Measurements from ENCODE around the gene PLEKHO1. TPM values are rescaled to one million over a fixed set of nuclear protein-coding genes. Genes with fewer than 3 reads are reported as not detected.
"Not testable (repeated sequence)": the region's sequence is repeated elsewhere in the genome, so short reads cannot be mapped to it uniquely, and the experiment has no call there.

Gene PLEKHO1
- total RNA-seq, 2 experiments from 2014 or later = 138 to 154 TPM

GRCh38 chr1:150178548-150178947, 28.8 kb downstream of the PLEKHO1 start:
- Mint-ChIP-seq H3K36me3 (ENCODE audit: low read depth) (no peaks in the 10 kb centered on the region), H3K4me3 (no peak overlapping the region), H3K4me1 (ENCODE audit: low read depth) (peaks cover 6% of the 10 kb centered on the region), H3K9me3 (ENCODE audit: insufficient read depth) (no peaks in the 10 kb centered on the region), H3K27me3 (ENCODE audit: low read depth) (peaks cover 2% of the 10 kb centered on the region), H3K27ac (no peak overlapping the region)
- no peak for ATAC-seq
- ChIA-PET CTCF (interaction anchor here (1.2 to 2.9 kb wide), 6 partner anchors 8 to 290 kb away, joined by 3 to 18 read pairs (median 6); no protein-coding TSS in a partner anchor), POLR2A (interaction anchor here (1.8 kb wide), 1 partner anchor 291 kb away, joined by 6 read pairs; a partner anchor contains a TSS)
- no peak for DNase-seq

DNA sequence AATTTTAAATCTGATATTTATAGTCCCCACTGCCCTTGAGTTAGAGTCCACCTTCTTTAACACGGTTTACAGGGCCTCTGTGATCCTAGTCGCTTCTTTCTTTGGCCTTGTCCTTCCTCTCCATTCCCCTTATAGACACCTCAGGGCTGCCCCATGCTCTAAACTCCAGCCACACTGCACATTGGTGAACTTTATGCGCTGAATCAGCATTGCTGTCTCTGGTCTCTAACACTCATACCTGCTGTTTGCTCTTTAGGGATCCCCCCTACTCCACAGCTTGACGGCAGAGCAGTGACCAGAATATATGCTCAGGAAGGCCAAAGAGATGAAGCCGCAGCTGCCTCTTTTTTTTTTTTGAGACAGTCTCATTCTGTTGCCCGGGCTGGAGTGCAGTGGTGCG, 30.2 kb downstream of the PLEKHO1 start:
- no peak for ATAC-seq
- no peaks in the 10 kb centered on the region for H3K36me3 Mint-ChIP-seq (ENCODE audit: low read depth)
- ChIA-PET CTCF (interaction anchor here (1.5 kb wide), 1 partner anchor 291 kb away, joined by 3 read pairs; no protein-coding TSS in a partner anchor), POLR2A (no interaction called here)
- H3K4me1 Mint-ChIP-seq (ENCODE audit: low read depth) = peaks cover 6% of the 10 kb centered on the region
- H3K27ac Mint-ChIP-seq = no peak overlapping the region
- H3K4me3 Mint-ChIP-seq = no peak overlapping the region
- no peak for DNase-seq
- H3K27me3 Mint-ChIP-seq (ENCODE audit: low read depth) = peaks cover 2% of the 10 kb centered on the region
- no peaks in the 10 kb centered on the region for H3K9me3 Mint-ChIP-seq (ENCODE audit: insufficient read depth)

DNA sequence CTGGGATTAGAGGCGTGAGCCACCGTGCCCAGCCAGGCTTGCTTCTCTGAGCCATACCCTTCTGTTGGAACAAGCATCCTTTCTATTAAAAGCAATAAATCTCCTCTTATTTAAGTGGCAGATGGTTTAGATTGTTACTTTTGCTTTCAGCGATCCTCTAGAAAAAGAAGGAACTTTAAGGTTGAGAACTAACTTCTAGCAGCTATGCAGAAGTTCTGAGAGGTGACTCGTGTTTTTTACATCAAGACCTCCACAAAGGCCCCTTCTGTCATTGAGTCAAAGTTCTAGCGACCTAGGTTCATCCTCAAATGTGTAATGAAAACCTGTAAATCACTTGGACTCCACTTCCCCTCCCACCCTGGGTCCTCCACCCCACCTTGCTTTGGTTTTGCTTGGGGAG, 30.8 kb downstream of the PLEKHO1 start:
- DNase-seq = no peak
- Mint-ChIP-seq H3K27ac (no peak overlapping the region), H3K4me1 (ENCODE audit: low read depth) (peaks cover 6% of the 10 kb centered on the region), H3K27me3 (ENCODE audit: low read depth) (peaks cover 2% of the 10 kb centered on the region), H3K36me3 (ENCODE audit: low read depth) (no peaks in the 10 kb centered on the region), H3K4me3 (no peak overlapping the region), H3K9me3 (ENCODE audit: insufficient read depth) (no peaks in the 10 kb centered on the region)
- ATAC-seq = no peak
- ChIA-PET POLR2A (no interaction called here), CTCF (no interaction called here)

- ChIA-PET POLR2A (no interaction called here), CTCF (interaction anchor here (1.0 to 2.4 kb wide), 2 partner anchors 110 to 220 kb away, joined by 6 to 10 read pairs; no protein-coding TSS in a partner anchor)
- Mint-ChIP-seq H3K36me3 (ENCODE audit: low read depth) (no peaks in the 10 kb centered on the region), H3K4me3 (no peak overlapping the region), H3K27me3 (ENCODE audit: low read depth) (no peaks in the 10 kb centered on the region), H3K4me1 (ENCODE audit: low read depth) (peaks cover 13% of the 10 kb centered on the region), H3K27ac (no peak overlapping the region), H3K9me3 (ENCODE audit: insufficient read depth) (no peaks in the 10 kb centered on the region)
- ATAC-seq (no peak), DNase-seq (no peak)
These were observed 32.5 kb downstream of the PLEKHO1 start for GRCh38 chr1:150182247-150182646.

GRCh38 chr1:150183061-150183460, 33.3 kb downstream of the PLEKHO1 start:
- ChIA-PET CTCF (interaction anchor here (2.4 kb wide), 1 partner anchor 221 kb away, joined by 10 read pairs; no protein-coding TSS in a partner anchor), POLR2A (no interaction called here)

GRCh38 chr1:150185481-150185880, 35.8 kb downstream of the PLEKHO1 start:
- POLR2A ChIA-PET = interaction anchor here (0.6 kb wide), 1 partner anchor 305 kb away, joined by 5 read pairs; no protein-coding TSS in a partner anchor
- H3K27ac Mint-ChIP-seq = no peak overlapping the region

More at GRCh38 chr1:150183061-150183460, 33.3 kb downstream of the PLEKHO1 start:
- Mint-ChIP-seq H3K9me3 (ENCODE audit: insufficient read depth) (no peaks in the 10 kb centered on the region), H3K27ac (no peak overlapping the region), H3K4me1 (ENCODE audit: low read depth) (peaks cover 21% of the 10 kb centered on the region), H3K36me3 (ENCODE audit: low read depth) (no peaks in the 10 kb centered on the region), H3K4me3 (no peak overlapping the region), H3K27me3 (ENCODE audit: low read depth) (no peaks in the 10 kb centered on the region)
- DNase-seq (no peak), ATAC-seq (no peak)

DNA sequence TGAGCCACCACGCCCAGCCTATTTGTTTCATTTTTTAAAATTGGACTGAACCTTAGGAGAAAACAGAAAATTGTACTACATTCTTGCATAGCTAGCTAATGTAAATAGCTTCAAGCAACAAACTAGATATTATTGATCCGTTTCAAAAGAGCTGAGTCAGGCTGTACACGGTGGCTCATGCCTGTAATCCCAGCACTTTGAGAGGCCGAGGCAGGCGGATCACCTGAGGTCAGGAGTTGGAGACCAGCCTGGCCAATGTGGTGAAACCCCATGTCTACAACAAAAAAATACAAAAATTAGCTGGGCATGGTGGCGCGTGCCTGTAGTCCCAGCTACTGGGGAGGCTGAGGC, 36.7 kb downstream of the PLEKHO1 start:
- H3K9me3 Mint-ChIP-seq (ENCODE audit: insufficient read depth); H3K36me3 Mint-ChIP-seq (ENCODE audit: low read depth); DNase-seq; H3K27ac Mint-ChIP-seq; H3K27me3 Mint-ChIP-seq (ENCODE audit: low read depth); ATAC-seq; H3K4me3 Mint-ChIP-seq: not testable (repeated sequence)
- H3K4me1 Mint-ChIP-seq (ENCODE audit: low read depth) = peaks cover 21% of the 10 kb centered on the region
- ChIA-PET CTCF (interaction anchor here (0.7 to 5.0 kb wide), 40 partner anchors 9 to 302 kb away, joined by 3 to 101 read pairs (median 6); partner anchors contain the start of genes RPRD2 and VPS45), POLR2A (interaction anchor here (0.9 to 1.9 kb wide), 3 partner anchors 23 to 299 kb away, joined by 3 to 35 read pairs (median 5); a partner anchor contains a TSS)

More at GRCh38 chr1:150185481-150185880, 35.8 kb downstream of the PLEKHO1 start:
- Mint-ChIP-seq H3K36me3 (ENCODE audit: low read depth) (no peaks in the 10 kb centered on the region), H3K9me3 (ENCODE audit: insufficient read depth) (no peaks in the 10 kb centered on the region), H3K4me3 (no peak overlapping the region), H3K4me1 (ENCODE audit: low read depth) (peaks cover 21% of the 10 kb centered on the region), H3K27me3 (ENCODE audit: low read depth) (no peaks in the 10 kb centered on the region)
- CTCF ChIA-PET = interaction anchor here (1.0 to 5.0 kb wide), 7 partner anchors 14 to 297 kb away, joined by 3 to 101 read pairs (median 34); a partner anchor contains a TSS
- DNase-seq = no peak
- no peak for ATAC-seq

GRCh38 chr1:150186789-150187559, 37.3 kb downstream of the PLEKHO1 start:
- CTCF ChIA-PET = interaction anchor here (0.6 to 5.0 kb wide), 60 partner anchors 9 to 302 kb away, joined by 3 to 101 read pairs (median 5); partner anchors contain the start of genes RPRD2 and VPS45
- no peaks in the 10 kb centered on the region for H3K36me3 Mint-ChIP-seq (ENCODE audit: low read depth)
- H3K9me3 Mint-ChIP-seq (ENCODE audit: insufficient read depth) = no peaks in the 10 kb centered on the region
- POLR2A ChIA-PET = interaction anchor here (0.6 to 1.9 kb wide), 8 partner anchors 24 to 338 kb away, joined by 3 to 35 read pairs (median 3); a partner anchor contains a TSS
- H3K4me1 Mint-ChIP-seq (ENCODE audit: low read depth) = peaks cover 15% of the 10 kb centered on the region
- no peaks in the 10 kb centered on the region for H3K27me3 Mint-ChIP-seq (ENCODE audit: low read depth)
- H3K27ac Mint-ChIP-seq = peak overlapping the region; percentile 68
- H3K4me3 Mint-ChIP-seq = peak overlapping the region; percentile 1
- ATAC-seq (peak; percentile 79), DNase-seq (peak; percentile 44)

- Mint-ChIP-seq H3K9me3 (ENCODE audit: insufficient read depth) (no peaks in the 10 kb centered on the region), H3K4me1 (ENCODE audit: low read depth) (peaks cover 15% of the 10 kb centered on the region), H3K27me3 (ENCODE audit: low read depth) (no peaks in the 10 kb centered on the region), H3K4me3 (no peak overlapping the region), H3K36me3 (ENCODE audit: low read depth) (no peaks in the 10 kb centered on the region), H3K27ac (no peak overlapping the region)
- ATAC-seq (peak; percentile 61), DNase-seq (no peak)
- CTCF ChIA-PET = interaction anchor here (0.6 to 5.0 kb wide), 46 partner anchors 8 to 299 kb away, joined by 3 to 101 read pairs (median 6); partner anchors contain the start of genes RPRD2 and VPS45
- POLR2A ChIA-PET = interaction anchor here (0.6 to 1.9 kb wide), 5 partner anchors 26 to 308 kb away, joined by 3 to 35 read pairs (median 3); a partner anchor contains a TSS
These were observed 37.8 kb downstream of the PLEKHO1 start for GRCh38 chr1:150187560-150187931.

- Mint-ChIP-seq H3K36me3 (ENCODE audit: low read depth) (no peaks in the 10 kb centered on the region), H3K27me3 (ENCODE audit: low read depth) (peaks cover 6% of the 10 kb centered on the region), H3K27ac (no peak overlapping the region), H3K9me3 (ENCODE audit: insufficient read depth) (no peaks in the 10 kb centered on the region), H3K4me3 (no peak overlapping the region), H3K4me1 (ENCODE audit: low read depth) (peaks cover 10% of the 10 kb centered on the region)
- DNase-seq (no peak), ATAC-seq (no peak)
- ChIA-PET CTCF (interaction anchor here (0.8 to 1.3 kb wide), 3 partner anchors 119 to 230 kb away, joined by 3 read pairs; no protein-coding TSS in a partner anchor), POLR2A (no interaction called here)
These were observed 42.3 kb downstream of the PLEKHO1 start for GRCh38 chr1:150192012-150192411.

DNA sequence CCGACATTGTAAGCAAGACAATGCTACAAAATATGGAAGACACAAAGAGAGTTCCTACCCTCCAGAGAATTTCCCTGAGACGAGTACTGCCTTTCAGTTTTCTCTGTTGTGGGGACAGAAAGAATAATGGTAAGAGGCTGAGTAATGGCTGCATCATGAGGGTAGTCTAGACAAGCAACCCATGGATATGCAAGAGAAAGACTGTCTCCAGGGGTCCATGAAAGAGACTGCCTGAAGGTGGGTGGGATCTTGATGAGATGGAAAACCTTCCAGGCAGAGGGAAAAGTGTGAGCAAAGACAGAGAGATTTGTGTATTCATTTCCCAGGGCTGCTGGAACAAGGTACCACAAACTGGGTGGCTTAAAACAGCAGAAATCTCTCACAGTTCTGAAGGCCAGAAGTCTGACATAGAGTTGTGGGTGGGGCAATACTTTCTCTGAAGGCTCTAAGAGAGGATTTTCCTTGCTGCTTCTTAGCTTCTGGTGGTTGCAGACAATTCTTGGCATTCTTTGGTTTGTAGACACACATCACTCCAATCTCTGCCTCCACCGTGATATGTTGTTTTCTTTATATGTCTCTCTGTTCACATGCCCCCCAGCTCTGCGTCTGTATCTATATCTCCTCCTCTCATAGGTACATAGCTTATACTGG, 44.8 kb downstream of the PLEKHO1 start:
- Mint-ChIP-seq H3K9me3 (ENCODE audit: insufficient read depth) (no peaks in the 10 kb centered on the region), H3K27me3 (ENCODE audit: low read depth) (peaks cover 10% of the 10 kb centered on the region), H3K27ac (no peak overlapping the region), H3K36me3 (ENCODE audit: low read depth) (no peaks in the 10 kb centered on the region), H3K4me1 (ENCODE audit: low read depth) (no peaks in the 10 kb centered on the region), H3K4me3 (no peak overlapping the region)
- ATAC-seq (no peak), DNase-seq (no peak)
- CTCF ChIA-PET = no interaction called here
- POLR2A ChIA-PET = no interaction called here
